ENCODE measurements around the gene SLC16A8. TPM values are rescaled to one million over a fixed set of nuclear protein-coding genes. Genes with fewer than 3 reads are reported as not detected.

Gene SLC16A8
- total RNA-seq, 1 donor from 2014 or later, result not detected

DNA sequence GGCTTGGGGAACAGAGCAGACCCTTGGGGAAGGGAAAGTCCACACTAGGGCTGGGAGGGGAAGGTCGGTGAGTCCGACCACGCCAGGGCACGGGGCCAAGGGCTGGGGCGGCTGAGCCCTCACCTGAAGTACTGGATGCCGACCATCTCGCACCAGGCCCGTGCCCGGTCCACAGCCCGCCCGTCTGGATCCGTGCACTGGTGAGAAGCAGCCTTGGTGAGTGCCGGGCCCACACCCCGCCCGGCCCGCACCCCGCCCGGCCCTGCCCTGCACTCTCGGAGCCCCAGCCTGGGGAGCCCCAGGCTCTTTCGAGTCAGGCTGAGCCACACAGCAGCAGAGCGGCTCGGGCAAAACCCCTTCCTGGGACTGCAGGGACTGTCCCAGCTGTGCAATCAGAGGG is 28.4 kb upstream of the SLC16A8 start:
- Histone ChIP-seq H3K4me3 (ENCODE audit: insufficient read depth, low read depth, low read length) (no peak overlapping the region), H3K4me2 (ENCODE audit: low read length) (no peak overlapping the region), H3K27ac (ENCODE audit: low read depth, low read length) (no peak overlapping the region), H3K9ac (ENCODE audit: low read length) (no peak overlapping the region), H3K79me2 (ENCODE audit: insufficient read depth, low read length) (no peaks in the 10 kb centered on the region), H3K27me3 (ENCODE audit: insufficient read depth, low read length) (no peaks in the 10 kb centered on the region), H2AFZ (ENCODE audit: low read depth, low read length) (no peak overlapping the region), H3K4me1 (ENCODE audit: insufficient read depth, low read length) (no peaks in the 10 kb centered on the region), H4K20me1 (ENCODE audit: insufficient read depth, low read length) (no peaks in the 10 kb centered on the region), H3K9me3 (ENCODE audit: insufficient read depth, low read depth, low read length) (no peaks in the 10 kb centered on the region), H3K36me3 (ENCODE audit: insufficient read depth, low read length) (no peaks in the 10 kb centered on the region)
- DNase-seq (ENCODE audit: low read depth), result no peak
- H3K36me3 Mint-ChIP-seq (ENCODE audit: low read depth, unreplicated experiment), result peaks cover 3% of the 10 kb centered on the region
- no peaks in the 10 kb centered on the region for H3K4me1 Mint-ChIP-seq (ENCODE audit: low read depth, unreplicated experiment)
- no peak for FAIRE-seq
- H3K4me3 Mint-ChIP-seq (ENCODE audit: unreplicated experiment), result no peak overlapping the region
- peaks cover 15% of the 10 kb centered on the region for H3K27me3 Mint-ChIP-seq (ENCODE audit: low read depth, unreplicated experiment)
- H3K9me3 Mint-ChIP-seq (ENCODE audit: unreplicated experiment), result no peaks in the 10 kb centered on the region
- no peak overlapping the region for H3K27ac Mint-ChIP-seq (ENCODE audit: unreplicated experiment)
- TF ChIP-seq, protein P1, sequence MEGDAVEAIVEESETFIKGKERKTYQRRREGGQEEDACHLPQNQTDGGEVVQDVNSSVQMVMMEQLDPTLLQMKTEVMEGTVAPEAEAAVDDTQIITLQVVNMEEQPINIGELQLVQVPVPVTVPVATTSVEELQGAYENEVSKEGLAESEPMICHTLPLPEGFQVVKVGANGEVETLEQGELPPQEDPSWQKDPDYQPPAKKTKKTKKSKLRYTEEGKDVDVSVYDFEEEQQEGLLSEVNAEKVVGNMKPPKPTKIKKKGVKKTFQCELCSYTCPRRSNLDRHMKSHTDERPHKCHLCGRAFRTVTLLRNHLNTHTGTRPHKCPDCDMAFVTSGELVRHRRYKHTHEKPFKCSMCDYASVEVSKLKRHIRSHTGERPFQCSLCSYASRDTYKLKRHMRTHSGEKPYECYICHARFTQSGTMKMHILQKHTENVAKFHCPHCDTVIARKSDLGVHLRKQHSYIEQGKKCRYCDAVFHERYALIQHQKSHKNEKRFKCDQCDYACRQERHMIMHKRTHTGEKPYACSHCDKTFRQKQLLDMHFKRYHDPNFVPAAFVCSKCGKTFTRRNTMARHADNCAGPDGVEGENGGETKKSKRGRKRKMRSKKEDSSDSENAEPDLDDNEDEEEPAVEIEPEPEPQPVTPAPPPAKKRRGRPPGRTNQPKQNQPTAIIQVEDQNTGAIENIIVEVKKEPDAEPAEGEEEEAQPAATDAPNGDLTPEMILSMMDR (IDR thresholded peaks at IDR 0.05; ENCODE audit: insufficient read depth, low read depth, low read length), result no peak
- no peak for TF ChIP-seq EZH2 (IDR thresholded peaks at IDR 0.05; ENCODE audit: insufficient read depth, low read length)

DNA sequence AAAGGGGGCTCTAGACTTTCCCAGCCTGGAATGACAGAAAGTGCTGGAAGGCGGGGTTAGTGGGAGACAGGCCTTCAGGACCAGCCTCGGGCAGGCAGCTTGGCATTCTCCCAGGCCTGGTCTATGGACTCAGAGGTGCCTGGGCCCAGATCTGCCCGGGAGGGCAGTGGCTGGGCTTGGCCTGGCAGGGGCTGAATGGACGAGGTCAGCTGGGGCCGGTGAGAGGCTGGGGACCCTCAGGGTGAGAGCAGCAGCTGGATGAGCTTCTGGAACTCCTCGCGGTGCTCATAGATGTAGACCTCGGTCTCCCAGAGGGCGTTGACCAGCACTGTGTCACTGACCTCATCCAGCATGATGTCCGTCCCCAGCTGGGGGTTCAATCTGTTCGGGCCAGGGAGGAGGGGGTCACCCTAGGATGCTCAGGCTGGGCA is 28.0 kb upstream of the SLC16A8 start:
- no peak overlapping the region for H3K9ac ChIP-seq (ENCODE audit: low read length)
- TF ChIP-seq, protein P1 (IDR thresholded peaks at IDR 0.05; ENCODE audit: insufficient read depth, low read depth, low read length), result no peak
- no peak for TF ChIP-seq EZH2 (IDR thresholded peaks at IDR 0.05; ENCODE audit: insufficient read depth, low read length)
- H3K27ac Mint-ChIP-seq (ENCODE audit: unreplicated experiment), result no peak overlapping the region

More for the DNA sequence above, 28.0 kb upstream of the SLC16A8 start:
- Mint-ChIP-seq H3K27me3 (ENCODE audit: low read depth, unreplicated experiment) (peaks cover 15% of the 10 kb centered on the region), H3K4me1 (ENCODE audit: low read depth, unreplicated experiment) (no peaks in the 10 kb centered on the region), H3K36me3 (ENCODE audit: low read depth, unreplicated experiment) (peaks cover 3% of the 10 kb centered on the region), H3K9me3 (ENCODE audit: unreplicated experiment) (no peaks in the 10 kb centered on the region), H3K4me3 (ENCODE audit: unreplicated experiment) (no peak overlapping the region)
- no peak for FAIRE-seq
- Histone ChIP-seq H3K36me3 (ENCODE audit: insufficient read depth, low read length) (no peaks in the 10 kb centered on the region), H3K4me3 (ENCODE audit: insufficient read depth, low read depth, low read length) (no peak overlapping the region), H3K79me2 (ENCODE audit: insufficient read depth, low read length) (no peaks in the 10 kb centered on the region), H4K20me1 (ENCODE audit: insufficient read depth, low read length) (no peaks in the 10 kb centered on the region), H2AFZ (ENCODE audit: low read depth, low read length) (no peak overlapping the region), H3K27ac (ENCODE audit: low read depth, low read length) (no peak overlapping the region), H3K4me1 (ENCODE audit: insufficient read depth, low read length) (no peaks in the 10 kb centered on the region), H3K27me3 (ENCODE audit: insufficient read depth, low read length) (no peaks in the 10 kb centered on the region), H3K9me3 (ENCODE audit: insufficient read depth, low read depth, low read length) (no peaks in the 10 kb centered on the region), H3K4me2 (ENCODE audit: low read length) (no peak overlapping the region)
- no peak for DNase-seq (ENCODE audit: low read depth)

Measured in astrocyte (in vitro differentiated cells and primary cell).